DMS 273 (cell line): ENCODE measurements around the gene IGF2BP1.
"Not testable (repeated sequence)": the region's sequence is repeated elsewhere in the genome, so short reads cannot be mapped to it uniquely, and the experiment has no call there.

Experiments used
- DNase-seq: peaks from one replicate; lab custom pipeline; 2025; ENCODE audit not compliant: unreplicated experiment; lab: John Stamatoyannopoulos, UW

IGF2BP1 gene

DNA sequence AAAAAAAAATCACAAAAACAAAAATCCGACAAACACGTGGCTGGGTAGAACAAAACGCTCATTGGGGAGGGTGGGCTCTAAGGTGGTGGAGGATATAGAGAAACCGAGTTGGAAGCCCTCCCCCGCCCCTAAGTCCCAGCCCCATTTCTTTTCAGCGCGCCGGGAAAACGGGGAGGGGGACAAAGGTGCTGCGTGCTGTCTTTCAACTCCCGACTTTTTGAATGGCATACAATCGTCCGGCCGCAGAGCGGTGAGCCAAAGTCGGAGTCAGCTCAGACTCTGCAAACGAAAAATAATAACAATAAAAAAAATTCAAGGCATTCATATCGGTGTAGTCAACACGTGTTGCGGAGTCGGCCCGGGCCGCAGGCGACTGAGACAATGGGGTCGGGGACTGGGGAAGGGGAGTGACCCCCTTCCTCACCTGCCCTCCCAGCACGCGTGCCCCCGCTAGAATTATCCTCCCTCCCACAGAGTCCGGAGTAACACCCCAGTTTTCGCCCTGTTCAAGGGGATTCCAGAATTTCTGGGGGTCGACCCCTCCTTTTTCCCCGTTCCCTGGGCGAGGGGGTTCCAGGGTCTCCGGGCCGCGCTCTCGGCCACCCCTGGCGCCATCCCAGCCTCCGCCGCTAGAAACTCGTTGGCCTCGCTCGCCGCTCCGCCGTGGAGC is 1.7 kb upstream of the IGF2BP1 start:
- DNase-seq, result no peak

DNA sequence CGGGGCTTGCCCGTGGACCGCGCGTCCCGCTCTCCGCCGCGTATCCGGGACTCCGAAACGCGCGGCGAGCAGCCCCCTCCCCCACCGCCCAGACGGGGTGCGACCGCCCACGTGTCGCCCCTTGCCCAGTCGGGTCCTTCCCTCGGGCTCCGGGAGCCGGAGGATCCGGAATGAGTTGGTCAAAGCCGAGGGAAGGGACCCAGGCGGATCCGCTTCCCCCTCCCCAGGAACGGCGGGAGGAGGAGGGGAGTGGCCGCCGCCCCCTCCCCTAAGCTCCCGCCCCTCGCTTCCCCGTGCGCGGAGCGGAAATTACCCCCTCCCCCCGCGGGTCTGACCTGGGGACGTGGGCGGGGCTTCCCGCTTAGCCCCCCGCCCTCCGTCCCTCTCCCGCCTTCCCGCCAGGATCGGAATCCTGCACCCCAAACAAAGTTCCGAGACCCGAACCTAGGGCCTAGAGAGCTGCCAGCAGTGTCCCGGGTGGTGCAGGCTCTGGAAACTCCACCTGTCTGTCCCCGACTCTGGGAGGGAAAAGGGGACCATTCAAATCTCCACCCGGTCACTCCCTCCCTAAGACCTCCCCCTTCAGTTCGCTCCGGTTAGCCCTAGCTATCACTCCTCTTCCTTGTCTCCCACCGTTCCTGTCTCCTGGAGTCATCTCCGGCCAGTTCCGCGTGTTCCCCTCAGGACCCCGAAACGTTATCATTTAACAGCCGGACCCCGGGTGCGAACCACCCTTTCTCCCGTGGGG is 1.0 kb upstream of the IGF2BP1 start:
- DNase-seq, result no peak

DNA sequence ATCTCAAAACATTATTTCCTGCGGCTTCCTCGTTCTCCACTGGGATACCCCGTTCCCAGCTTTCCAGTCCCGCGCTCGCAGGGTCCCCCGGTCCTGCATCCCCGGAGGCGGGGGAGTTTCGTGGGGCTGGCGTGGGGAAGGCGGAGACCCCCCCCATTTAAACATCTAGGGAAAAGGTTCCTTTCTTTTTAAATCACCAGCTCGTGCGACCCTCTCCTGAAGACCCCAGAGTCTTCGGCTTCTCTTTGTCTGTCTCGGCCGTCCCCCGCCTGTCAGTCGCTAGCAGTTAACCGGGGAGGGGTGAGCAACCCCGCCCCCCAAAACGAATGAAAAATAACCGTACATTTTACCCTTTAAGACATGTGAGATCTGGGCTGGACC is 473 bp upstream of the IGF2BP1 start:
- no peak for DNase-seq

DNA sequence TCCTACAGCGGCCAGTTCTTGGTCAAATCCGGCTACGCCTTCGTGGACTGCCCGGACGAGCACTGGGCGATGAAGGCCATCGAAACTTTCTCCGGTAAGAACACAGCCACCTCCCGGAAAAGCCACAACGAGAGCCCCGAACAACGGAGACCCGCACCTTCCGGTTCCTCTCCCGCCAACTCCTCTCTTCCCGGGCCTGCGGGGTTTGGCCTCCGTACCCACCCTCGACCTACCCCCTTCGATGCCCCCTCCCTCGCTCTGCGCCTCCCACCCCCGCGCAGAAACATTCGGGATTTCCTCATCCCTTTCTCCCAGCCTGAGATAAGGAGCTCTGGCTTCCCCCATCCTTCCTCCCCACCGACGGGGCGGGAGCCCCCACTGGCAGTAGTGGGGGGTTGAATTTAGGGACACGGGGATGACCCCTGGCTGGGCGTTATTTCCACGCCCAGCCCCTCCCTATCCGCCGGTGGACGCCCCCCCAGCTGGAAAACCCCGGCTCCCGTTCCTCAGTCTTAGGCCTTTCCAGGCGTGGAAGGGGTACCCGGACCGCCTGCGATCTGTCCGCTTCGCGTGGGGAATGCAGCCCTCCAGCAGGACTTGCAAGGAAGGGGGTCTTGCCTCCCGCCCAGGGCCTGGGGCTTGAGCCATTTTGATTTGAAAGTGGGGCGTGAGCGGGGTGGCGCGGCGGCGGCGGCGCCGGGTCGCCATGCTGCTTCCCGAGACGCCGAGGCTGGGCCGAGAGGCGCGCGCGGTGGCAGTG is 822 bp downstream of the IGF2BP1 start:
- no peak for DNase-seq

DNA sequence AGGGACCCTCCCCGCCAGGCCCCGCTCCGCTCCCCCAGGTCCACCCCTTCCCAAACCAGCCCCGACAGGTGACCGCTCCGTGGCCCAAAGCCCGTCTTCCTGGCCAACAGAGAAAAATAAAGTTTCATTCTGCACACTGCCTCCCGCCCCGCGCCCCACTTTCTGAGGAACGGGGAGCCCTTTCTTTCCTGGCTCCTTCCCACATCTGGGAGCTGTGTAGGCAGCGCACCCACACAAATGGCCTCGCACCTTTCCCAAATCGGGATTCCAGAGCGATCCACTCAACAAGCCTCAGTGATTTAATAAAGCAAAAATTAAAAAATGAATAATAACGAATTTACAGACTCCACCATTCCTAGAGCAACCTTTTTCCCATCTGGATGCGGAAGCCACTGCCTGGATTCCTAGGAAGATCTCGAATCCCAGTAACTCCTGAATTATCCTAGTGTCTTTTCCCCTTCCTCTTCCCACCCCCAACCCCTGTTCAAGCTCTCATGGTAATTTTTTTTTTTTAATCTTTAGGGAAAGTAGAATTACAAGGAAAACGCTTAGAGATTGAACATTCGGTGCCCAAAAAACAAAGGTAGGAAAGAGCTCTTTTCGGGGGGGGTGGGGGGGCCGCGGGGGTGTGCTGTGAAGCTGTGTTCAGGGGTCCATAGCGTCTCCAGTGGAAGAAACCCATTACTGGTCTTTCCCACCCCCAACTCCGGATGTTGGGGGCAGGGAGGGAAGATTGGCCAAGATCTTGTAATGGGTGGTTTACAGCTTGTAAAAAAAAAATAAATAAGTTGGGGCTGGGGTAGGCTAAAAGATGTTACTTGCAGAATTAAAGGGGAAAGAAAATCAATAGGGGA is 1.6 kb downstream of the IGF2BP1 start:
- DNase-seq, result no peak

DNA sequence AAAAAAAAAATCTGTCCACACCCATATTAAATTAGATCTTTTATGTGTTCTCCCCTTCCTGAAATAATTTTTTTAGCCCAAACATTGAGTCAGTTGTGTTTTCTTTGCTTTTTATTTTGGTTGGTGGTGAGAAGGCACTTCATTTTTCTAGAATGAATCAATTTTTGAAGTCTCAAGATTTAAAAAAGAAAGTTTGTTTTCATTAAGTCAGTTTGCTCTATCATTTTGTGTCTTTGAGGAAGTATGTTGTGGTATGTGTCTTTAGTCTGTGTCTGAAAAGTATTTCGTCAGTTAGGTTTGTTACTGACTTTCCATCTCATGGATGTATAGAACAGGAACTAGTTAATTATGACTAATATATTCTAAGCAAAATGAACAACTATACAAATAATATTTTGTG is 3.8 kb downstream of the IGF2BP1 start:
- DNase-seq, result no peak

DNA sequence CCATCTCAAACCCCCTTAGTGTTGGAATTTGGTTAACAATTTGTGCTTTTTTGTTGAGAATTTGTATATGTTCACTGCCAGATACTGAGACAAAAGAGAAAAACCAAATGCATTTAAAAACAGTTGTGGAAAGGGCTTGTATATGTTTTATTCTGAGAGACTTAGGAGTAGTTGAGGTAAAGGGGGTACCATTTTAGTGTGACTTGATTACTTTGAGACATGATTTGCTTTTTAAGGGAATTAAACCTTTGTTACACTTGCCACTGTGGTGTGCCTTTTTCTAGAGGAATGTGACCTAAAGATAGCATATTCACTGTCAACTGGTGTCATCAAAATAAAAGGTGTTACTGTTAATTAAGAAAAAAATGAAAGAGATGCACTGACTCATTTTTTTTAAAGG is 4.5 kb downstream of the IGF2BP1 start:
- DNase-seq, result no peak

DNA sequence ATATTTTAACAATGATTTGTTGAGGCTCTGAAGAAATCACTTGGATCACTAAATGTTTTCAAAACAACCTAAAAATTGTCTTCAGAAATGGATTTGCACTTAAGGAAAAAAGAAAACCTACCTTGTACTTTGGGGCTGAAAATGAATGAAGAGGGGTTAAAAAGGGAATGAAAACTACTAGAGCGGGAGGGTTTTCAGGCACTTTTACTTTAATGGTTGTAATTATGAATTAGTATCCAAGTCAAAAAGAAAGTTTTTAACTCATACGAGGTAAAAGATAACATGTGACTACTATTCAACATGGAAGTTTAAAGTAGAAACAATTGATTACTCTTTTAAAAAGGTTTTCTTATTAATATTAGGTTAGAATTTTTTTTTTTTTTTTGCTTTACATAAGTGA is 5.1 kb downstream of the IGF2BP1 start:
- no peak for DNase-seq

DNA sequence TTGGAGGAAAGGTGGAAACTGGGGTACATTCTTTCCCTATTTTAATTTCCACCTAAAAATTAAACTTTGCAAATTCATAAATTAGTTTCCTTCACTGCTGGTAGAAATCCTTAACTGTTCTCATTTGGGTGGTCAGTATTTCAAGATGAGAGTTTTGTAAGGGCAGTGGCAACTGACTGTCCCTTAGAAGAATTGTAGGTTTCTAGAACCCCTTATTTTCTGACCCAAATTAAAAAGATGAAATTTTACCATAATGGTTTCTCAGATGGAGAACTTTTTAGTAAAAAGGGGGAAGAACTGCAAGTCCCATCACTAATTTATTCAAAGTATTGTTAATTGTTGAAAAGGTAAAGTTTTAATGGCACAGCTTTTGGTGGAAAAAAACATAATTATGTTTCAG is 5.6 kb downstream of the IGF2BP1 start:
- DNase-seq, result no peak

DNA sequence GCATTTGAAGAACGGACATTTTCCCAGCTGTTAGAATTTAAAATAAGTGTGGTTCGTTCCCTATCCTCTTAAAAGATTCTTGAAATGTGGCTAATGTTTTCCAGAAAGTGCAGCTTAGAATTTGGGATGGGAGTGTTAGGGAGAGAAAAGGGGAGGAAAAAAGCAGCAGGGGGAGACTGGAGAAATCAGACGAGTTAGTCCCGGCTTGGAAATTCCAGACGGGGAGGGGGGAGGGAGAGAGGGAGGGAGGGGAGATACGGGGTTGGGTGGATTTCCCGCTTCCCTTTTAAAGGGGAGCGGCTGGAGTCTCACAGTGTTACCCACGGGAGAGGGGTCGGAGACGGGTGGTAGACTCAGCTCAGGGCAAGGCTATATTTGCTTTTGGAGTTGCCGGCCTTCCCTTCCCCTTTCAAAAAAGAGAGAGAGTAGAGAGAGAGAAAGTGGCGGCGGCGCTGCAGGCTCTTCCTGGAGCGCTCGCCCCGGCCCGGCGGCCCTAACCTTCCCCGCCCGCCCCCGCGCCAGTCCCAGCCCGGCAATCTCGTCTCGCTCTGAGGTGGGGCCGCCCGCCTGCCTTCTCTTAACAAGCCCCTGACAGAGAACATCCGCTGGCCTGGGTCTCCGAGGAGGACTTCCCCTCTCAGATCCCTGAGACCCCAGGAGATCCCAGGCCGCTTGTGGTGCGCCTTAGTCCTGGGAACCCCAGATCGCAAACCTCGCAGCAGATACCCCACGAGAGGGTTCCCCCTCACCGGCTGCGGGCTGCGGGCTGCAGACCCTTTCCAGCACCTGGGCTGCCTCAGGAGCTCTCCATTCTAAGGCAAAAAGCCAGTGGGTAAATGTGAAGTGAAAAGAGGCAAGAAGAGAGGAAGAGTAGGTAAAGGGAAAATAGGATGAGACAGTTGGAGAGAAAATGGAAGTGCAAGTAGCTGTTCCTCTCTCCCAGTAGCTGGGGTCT is 6.6 kb downstream of the IGF2BP1 start:
- DNase-seq, result peak; percentile 40

DNA sequence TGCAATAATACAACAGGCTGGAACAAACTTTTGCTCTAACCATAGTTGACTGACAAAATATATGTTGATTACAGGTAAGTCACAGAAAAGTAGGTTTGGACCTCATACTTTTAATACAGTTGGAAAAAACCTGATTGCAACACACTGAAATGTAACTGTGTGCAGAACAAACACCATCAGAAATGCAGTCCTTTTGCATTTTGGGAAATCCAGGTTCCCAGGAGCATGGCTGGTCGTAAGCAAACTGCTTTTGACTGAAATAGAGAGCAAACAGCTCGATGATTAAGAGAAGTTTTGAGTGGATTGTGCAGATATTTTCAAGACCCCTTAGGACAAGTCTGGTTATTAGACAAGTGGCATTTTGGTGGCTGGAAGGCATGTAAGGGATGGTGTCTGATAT is 8.0 kb downstream of the IGF2BP1 start:
- DNase-seq, result no peak

DNA sequence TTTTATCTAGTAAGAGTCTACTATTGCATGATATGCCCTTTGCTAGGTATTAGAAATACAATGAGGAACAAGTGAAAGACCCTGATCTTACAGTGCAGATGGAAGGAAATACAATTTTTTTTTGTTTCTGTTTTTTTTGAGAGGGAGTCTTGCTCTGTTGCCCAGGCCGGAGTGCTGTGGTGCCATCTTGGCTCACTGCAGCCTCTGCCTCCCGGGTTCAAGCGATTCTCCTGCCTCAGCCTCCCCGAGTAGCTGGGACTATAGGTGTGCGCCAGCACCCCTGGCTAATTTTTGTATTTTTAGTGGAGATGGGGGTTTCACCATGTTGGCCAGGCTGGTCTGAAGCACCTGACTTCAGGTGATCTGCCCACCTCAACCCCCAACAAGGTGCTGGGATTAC is 11.7 kb downstream of the IGF2BP1 start:
- DNase-seq, result not testable (repeated sequence)

DNA sequence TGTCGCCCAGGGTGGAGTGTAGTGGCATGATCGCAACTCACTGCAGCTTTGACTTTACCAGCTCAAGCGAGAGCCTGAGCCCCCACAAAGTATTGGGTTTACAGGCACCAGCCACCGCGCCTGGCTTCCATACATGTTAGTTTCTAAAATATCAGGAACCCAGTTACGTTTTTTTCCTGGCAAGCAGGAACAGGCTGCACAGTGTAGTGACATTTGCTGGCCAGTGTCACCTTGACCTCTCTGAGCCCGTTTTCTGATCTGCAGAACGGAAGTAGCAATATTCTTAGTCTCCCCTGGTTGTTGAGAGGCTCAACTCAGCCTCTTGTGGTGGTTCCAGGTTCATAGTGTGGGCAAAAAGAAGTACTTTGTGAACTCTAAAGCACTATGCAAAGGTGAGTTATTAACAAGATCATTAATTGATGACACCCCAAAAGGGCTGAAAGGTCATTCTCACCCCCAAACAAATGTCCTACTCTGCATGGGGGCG is 15.6 kb downstream of the IGF2BP1 start:
- DNase-seq, result no peak

DNA sequence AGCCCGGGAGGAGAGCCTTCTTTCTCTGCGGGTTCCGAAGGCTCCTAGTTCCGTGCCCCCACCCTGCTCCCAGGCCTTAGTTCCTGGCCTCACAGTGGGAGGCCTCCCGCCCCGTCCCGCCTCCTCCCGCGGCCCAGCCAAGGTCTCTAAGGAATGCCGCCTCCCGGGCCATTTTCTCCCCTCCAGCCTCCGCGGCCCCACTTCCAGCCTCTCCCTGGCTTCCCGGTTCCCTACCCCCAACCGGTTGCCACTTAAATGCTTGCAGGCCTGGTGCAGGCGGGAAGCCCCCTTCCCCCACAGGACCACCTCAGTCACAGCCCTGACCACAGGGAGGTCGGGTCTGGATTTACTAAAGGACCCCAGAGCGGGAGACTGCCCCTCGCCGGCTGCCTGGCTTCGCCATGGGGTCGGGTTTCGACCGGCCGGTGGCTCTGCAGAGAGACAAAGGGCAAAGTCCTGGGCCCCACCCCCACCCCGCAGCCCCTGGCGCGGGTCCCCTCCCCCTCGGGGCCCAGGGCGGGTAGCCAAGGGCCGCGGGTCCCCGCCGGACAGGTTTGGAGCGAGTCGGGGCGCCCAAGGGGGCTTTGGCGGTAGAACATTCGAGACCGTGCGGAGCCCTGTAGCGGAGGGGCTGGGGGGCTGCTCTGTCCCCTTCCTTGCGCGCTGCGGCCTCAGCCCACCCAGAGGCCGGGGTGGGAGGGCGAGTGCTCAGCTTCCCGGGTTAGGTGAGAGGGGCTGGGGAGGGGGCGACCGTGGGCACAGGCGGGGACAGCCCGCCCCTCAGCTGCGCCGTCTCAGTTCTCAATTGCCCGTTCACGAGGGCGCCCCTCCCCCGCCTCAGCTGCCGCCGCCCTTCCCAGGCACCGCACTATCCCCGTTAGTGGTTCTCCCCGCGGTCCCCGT is 16.4 kb downstream of the IGF2BP1 start:
- DNase-seq, result peak; percentile 52

DNA sequence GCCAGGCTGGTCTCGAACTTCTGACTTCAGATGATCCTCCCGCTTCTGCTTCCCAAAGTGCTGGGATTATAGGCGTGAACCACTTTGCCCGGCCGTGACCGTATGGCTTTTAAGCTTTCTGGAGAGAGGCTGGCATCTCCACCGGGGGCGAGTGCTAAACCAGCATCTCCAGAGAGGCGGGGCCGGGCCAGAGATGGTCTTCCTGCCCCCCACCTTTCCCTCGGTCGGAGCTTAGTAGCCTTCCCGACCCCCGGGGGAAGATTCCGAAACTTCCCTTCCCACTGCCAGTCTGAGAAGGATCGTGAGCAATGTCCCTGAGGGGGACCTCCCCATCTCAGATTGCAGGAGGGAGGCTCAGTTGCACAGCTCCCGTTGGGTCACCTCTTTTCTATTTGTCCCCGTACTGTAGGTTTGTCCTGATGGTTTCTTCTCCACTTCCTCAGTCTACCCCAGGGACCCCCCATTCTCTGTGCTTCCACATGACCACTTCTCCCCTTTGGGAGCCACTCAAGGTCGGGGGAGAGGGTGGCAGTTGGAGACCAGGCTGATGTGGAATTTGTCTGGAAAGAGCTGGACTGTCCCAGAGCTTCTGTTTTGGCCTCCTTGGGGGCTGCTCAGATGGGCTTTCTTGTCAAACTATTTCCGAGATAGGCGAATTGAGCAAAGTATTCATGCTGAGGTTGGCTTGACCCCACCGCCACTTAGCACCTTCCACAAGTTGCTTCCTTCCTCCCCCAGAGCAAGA is 18.2 kb downstream of the IGF2BP1 start:
- DNase-seq, result no peak

DNA sequence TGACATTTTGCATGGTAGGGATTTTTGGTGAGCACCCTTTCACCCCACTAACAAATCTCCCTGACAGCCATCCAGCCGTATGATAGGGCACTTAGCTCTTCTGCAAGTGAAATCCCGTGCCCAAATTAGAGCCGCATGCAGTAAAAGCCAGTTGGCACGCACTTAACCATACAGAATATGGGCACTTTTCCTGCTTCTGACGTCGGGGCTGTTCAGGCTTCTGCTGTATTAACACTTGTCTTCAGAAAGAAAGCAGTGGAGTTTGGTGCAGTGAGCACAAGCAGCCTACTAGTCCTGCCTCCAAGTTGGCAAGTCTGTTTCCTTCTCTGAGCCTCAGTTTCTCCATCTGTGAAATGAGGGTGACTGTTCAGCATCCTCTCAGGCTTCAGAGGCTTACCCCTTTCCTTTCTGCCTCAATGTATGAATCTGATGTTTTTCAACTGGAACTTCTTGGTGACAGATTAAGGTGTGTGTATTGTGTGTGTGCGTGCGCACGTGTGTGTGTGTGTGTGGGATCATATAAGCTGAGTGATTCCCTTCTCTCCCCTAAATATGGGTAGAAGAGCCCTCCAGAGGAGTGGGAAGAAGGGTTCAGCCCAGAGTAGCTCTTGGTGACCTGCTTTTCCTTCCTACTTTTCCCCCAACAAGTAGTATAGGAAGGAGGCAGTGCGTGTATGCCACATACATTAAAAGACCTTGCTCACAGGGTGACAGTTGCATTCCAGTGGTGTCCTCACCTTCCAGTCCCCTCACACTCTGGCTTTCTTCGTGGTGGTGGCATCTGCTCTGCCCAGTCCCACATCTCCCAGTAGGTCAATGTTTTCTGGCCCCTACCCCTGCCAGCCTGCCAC is 19.0 kb downstream of the IGF2BP1 start:
- DNase-seq, result peak; percentile 47

DNA sequence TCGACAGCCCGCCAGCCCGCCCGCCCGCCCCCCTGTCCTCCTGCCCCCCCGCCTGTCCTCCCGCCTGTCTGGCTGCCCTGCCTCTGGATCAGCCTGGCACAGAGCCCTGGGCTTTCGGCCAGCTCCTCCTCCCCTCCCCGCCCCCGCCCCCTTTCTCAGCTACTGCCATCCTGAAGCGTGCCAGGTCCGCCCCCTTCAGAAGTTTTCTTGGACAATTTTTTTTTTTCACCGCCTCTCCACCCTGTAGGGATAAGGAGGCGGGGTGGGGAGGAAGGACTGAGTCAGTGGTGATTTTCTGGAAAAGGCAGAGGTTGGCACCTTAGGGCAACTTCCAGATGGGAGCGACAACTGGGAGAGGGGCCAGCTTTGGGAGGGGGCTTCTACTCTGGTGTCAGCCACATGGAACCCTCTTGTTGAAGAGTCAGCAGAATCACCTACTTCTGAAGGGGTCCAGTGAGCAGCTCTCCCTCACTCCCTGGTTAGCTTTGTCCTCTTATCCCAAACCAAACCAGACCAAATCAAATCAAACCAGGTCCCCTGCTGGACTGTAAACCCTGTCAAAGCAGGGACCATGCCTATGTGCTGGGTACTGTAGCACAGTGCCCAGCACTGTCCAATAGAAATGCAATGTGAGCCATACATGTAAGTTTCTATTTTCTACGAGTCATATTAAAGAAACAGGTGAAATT is 19.7 kb downstream of the IGF2BP1 start:
- peak; percentile 78 for DNase-seq
